Hepatocyte (in vitro differentiated cells): ENCODE results near the gene CXCL13.

Source experiments
- CTCF ChIP-seq: fragments of 200-600 bp; sonication (generic); IDR thresholded peaks from 2 replicates; pipeline ENCODE4 v1.5.1; 2016; ENCODE audit warnings: antibody characterized with exemption, mild to moderate bottlenecking; ENCODE audit not compliant: poor library complexity
- EZH2 ChIP-seq: fragments of 200-600 bp; sonication (generic); IDR thresholded peaks from 2 replicates; pipeline ENCODE4 v1.6.1; 2016; ENCODE audit warnings: antibody characterized with exemption, mild to moderate bottlenecking, borderline replicate concordance
- EZH2phosphoT487 ChIP-seq: fragments of 200-600 bp; sonication (generic); IDR thresholded peaks from one replicate; pipeline ENCODE4 v1.6.1; 2018; ENCODE audit warnings: antibody characterized with exemption, mild to moderate bottlenecking, low read depth, moderate library complexity; ENCODE audit not compliant: unreplicated experiment, severe bottlenecking

- TF ChIP-seq CTCF (no peak), EZH2 (no peak), EZH2phosphoT487 (no peak)
Observed at GRCh38 chr4:77635246-77635645, 29.6 kb downstream of the CXCL13 start.
